NAMALWA (cell line): ENCODE results near the gene ATP6V1C2.
"Not testable (repeated sequence)": the region's sequence is repeated elsewhere in the genome, so short reads cannot be mapped to it uniquely, and the experiment has no call there.

Experiments used
- DNase-seq: peaks from one replicate; pipeline ENCODE4 v3.0.0-alpha.2; 2015; ENCODE audit warnings: low spot score

The ATP6V1C2 gene

DNA sequence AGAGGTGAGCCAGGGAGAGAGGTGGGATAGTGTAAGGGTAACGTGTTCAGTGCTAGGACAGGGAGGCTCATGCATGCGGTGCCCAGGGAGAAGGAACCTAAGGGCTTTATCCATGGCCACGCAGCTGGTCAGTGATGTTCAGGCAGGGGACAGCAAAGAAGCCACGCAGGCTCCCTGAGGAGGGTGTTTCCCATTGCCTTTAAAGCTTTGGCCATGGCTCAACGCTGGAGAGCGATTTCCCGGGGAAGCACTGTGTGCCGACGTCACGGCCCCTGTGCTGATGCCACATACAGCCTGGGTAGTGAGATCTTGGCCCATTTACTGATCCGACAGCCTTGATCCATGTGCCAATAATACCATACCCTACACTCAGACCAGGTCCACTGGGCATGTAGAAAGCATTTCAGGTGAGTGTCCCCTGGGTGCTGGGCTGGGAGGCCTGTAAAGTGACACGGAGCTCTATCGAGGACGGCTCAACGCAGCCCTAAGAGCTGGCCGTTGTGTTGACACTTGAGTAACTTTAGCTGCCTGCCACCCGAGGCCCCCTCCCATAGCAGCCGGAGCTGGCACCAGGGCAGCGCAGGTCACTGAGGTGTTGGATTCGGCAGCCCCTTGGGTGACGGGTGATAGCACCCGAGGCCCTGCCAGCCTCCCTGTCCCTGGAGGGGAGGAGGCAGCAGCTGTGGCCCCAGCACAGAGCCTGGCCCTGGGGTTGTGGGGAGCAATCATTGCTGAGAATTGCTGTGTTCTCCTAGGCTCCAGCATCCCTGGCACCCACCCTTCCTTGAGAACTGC, 49.7 kb downstream of the ATP6V1C2 start:
- DNase-seq: no peak

DNA sequence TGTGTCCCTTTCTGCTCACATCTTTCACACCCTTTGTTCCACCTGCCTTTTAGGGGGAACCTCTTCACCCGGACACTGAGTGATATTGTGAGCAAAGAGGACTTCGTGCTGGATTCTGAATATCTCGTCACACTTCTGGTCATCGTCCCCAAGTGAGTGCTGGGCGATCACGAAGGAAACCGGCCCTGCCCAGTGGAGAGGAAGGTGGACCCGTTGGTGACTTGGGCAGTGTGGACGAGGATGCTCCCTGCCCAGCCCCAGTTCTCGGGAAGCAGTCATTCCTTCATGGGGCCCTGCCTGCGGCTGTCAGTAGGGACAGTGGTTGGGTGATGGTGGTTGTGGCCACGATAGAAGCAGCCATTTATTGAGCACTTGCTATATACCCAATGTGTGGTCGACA, 50.4 kb downstream of the ATP6V1C2 start:
- DNase-seq: no peak

DNA sequence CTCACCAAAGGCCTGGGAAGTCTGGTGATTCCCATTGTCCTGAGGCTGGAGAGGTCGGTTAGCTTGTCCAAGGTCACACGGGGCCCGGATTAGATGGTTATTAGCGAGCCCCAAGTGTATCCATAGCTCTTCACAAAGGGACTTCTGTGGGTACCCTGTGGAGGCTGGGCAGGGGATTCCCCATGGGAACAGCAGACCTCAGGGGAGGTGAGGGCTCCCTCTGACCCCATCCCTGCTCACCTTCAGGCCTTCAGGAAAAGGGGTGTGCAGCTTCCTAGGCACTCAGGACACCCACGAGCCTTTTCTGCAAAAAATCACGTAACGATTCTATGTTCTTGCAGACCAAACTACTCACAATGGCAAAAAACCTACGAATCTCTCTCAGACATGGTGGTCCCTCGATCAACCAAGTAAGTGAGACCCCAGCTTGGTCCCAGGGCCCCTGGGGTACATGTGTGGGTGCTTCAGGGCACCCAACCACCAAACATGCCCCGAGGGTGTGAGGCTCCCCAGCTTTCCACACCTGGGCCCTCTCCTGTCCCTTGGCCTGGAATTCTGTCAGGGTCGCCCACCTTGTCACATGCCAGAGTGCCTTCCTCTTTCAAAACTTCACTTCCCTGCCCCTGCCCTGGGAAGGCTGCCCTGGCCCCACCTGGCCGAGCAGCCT, 50.9 kb downstream of the ATP6V1C2 start:
- DNase-seq: no peak

DNA sequence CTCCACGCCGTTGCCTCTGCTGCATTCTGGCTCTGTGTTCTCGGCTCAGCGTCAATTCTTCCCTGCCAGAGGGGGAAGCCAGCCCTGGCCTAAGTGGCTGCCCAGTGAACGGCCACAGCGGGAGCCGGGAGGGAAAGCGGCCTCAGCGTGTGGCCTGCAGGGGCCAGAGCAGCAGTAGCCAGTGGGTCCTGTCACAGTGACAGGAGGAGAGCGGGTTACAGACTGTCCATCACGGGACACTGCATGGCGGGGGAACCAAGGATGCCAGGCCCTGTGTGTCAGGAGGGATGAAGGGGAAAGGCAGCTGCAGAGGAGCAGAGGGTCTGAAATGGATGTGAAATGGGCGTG, 51.4 kb downstream of the ATP6V1C2 start:
- DNase-seq: no peak

DNA sequence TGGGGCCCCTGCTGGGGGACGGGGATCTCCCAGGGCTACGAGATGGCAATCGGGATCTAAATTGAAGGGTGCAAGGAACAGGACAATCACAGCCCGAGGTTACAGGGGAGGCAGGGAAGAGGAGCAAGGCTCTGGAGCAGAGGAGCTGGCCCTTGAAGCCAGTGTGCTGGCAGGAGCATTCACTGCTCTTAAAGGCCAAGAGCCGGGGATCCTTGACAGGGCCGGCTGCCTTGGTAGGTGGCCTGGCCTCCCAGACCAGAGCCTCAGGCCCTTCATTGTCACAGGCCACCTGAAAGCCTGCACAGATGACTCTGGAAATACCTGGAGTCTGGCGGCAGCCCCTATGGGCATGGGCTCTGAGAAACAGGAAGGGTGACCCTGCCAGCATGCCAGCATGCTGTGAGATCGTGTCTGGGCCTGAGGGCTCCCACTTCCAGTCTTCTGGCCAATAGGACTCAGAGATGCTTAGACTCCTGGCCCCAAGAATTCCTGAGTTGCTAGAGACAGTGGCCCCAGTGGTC, 52.5 kb downstream of the ATP6V1C2 start:
- DNase-seq: no peak

DNA sequence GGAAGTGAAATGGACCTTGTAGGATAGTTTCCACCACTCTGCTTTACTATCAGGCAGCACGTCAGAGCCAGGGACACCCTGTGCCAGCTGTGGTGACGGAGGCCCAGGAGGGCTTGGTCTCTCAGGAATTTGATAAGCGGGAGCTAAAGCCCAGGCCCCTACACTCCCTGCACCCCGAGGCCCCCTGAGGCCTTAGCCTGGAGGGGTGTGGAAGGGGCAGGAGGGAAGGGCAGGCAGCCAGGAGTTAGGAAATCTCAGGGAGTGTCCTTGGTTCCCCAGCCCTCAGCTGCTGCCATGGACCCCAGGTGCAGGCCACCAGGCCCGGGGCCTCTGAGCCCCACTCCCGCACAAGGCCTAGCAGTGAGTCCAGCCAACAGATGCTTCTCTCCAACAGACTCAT, 53.0 kb downstream of the ATP6V1C2 start:
- no peak for DNase-seq

DNA sequence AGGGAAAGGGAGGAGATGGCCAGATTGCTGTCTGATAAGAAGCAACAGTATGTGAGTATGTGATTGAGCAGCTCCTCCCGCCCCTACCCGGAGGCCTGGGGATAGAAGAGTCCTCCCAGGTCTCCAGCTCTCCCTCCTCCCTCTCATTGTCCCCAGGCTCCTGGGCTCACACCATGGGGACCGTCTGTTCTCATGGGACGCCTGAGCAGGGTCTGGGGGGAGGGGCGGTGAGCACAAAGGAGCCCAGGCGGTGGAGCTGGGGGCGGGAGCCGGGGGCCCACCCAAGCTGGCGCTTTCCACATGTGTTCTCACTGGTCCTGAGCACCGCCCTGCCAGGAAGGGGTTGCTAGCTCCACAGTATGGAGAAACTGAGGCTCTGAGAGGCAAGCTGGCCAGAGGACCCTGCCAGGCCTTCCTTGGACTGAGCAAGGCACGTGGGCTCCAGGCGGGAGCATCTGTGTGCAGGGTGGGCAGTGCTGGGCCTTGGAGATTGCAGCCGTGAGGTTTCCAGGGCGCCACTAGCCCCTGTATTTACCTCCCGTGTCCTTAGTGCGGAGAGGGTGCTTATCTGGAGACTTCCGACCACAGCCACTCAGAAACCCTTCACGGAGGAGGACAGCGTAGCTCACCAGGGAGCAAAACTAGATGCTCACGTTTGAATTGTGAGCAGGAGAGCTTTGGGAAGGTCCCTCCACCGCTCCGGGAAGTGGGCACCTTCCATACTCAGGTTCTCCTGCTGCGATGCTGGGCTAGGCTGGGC, 53.8 kb downstream of the ATP6V1C2 start:
- no peak for DNase-seq

DNA sequence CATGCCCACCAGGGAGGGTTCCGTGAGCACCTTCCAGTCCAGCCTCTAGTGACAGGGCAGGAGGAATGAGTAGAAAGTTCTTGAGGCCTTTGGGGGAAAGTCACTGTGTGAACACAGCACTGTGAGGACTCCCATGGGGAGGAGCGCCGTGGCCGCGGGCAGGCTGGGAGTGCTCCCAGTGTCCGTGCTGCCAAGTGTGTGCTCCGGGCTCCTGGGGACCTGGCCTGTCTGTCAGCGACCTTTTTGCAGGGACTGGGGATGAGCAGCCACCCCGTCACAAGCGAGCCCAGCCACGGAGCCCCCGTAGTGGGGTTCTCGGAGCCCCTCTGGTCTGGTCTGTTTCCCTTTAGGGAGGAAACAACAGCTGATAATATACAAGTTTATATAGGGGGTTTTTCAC, 54.4 kb downstream of the ATP6V1C2 start:
- DNase-seq: no peak

DNA sequence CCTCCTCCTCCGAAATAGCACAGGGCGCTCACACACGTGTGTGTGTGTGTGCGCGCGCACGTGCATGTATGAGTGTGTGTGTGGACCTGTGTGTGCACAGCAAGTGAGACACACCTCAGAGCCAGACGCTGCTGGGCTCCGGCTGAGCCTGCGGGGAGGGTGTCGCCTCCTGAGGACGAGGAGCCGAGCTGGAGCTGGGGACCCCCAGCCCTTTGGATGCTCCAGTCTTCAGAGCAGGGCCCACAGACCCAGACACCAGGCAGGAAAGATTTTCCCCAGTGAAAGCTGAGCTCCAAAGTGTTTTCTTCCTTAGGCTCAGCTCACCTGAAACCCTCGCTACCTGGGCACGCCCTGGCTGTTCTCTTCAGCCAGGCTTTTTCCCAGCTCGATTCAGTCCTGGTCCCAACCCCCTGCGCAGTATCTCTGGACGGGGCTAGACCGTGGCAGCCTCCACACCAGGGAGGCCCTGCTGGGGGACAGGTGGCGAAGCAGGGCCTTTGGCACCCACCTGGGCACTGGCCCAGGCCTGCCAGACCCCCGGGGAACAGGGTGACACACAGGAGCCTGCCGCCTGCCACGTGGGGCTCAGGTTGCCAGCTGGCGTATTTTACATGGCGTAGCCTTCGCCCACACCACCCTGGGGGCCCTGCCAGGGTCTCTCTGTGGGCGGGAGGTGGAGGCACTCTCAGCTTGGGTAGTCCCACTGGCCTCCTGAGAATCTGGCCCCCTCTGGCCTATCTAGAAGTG, 55.0 kb downstream of the ATP6V1C2 start:
- DNase-seq: no peak

DNA sequence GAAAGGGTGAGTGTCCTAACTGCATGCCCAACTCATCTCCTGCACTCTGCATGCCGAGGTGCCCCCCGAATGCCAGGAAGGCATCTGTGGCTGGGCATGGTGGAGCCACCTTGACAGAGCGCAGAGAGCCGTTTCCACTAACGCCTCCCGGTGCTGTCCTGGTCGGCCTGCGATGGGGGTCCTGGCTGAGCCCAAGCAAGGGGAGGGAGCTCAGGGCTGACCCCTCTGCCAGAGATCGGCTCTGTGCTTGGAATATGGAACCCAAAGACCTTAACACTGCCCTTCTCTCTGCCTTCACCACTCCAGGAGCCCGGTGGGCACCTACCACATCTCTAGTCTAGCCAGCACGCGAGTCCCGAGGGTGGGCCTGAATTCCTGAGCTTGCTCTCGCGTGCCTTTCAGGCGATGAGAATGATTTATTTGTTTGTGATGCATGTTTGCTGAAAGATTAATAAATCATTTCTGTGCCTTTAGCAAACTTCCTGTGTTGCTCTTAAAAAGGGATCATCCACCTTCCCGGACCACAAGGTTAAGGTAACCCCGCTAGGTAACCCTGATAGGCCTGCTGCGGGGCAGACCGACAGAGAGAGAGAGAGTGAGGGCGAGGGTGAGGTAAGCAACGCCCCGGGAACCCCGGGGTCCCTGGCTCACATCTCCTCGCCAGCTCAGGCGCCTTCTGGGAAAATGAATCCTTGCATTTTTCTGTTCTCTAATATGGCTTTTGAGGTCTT, 55.8 kb downstream of the ATP6V1C2 start:
- DNase-seq: no peak

DNA sequence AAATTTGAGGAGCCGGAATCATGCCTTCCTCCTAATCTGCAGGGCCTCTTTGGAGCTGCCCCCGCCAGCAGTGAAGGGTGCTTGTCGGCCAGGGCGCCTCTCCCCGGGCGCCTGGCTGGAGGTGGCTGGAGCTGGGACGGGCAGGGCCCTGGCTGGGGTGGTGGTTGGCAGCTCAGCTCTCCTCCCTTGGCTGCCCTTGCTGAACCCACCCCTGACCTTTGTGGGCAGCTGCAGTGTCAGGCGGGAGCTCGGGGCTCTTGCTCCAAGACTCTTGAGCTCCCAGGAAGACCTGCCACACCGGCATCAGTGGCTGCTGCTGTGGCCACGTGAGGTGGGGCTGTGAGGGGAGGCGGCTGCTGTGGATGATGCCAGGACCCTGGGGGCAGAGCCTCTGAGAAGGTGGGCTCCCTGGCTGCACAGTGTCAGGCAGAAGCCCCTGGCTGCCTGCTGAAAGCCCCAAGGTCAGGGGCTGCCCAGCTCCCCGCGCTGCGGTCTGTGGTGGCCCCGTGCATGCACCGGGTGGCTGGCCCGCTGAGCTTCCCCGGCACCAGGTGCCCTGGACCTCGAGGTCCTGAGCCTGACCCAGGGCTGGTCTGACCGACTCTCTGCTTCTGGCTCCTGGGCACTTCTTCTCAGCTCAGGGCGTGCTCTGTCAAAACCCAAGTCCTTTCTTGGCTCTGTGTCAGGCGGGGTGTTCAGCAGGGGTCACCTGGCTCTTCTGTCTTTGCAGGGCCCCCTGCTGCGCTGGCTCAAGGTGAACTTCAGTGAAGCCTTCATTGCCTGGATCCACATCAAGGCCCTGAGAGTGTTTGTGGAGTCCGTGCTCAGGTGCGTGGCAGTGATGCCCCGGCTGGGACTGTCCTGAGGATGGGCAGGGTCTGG, 56.7 kb downstream of the ATP6V1C2 start:
- DNase-seq: no peak

DNA sequence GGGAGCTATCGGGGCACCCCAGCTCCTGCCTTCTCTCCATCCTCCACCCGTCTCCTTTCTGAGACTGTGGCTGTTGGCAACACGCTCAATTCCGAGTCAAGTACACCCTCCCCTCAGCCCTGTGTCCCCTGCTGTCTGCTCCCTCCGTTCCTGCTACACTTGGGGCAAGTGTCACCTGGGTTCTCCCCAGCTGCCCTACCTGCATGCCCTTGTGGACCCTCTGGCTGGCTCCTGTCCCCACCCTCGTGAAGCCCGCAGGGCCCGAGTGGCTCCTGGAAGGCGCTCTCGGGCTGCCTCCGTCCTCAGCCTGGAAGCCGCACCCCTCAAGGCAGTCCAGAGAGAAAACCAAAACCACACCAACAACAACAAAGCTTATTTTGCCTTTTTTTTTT, 57.3 kb downstream of the ATP6V1C2 start:
- no peak for DNase-seq

DNA sequence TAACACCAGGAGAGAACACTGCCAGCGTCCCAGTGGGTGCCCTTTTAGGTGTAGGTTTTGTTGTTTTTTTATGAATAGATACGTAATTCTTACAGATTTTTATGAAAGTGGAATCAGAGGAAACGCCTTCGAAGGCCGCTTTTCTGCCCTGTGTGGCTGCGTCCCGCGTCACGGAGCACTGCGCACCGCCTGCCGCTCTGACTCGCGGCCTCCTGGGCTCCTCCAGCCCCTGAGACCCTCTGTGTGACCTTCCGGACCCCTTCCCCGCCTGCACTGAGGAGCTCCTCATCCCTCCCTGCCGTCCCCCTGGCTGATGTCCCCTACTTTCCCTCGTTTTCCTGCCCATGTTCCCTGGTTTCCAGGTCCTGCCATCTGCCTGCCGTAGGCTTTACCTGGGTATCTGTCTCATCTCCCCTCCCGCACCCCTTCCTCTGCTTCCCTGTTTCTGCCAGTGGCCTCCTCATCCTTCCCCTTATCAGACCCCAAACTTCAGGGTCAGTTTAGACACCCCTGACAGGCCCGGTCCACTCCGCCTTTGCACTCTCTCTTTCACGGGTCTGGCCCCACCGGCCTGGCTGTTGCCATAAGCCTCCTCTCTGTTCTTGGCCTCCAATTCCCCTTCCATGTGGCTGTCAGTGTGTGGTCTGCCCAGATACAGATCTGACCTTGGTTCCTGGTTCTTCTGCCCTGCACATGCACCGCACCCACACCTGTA, 58.5 kb downstream of the ATP6V1C2 start:
- DNase-seq: no peak

DNA sequence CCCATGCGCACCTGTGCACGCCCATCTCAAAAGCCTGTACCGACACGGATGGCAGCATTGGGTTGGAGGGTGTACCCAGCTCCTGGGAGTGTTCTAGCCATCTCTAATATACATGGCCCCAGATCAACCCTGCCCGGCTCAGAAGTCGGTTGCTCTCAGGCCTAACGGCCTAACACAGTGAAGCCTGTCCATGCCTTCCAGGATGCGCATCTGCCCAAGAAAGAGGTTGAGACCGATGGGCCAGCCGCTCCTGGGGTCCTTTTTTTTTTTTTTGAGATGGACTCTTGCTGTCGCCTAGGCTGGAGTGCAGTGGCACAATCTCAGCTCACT, 59.0 kb downstream of the ATP6V1C2 start:
- DNase-seq: no peak

DNA sequence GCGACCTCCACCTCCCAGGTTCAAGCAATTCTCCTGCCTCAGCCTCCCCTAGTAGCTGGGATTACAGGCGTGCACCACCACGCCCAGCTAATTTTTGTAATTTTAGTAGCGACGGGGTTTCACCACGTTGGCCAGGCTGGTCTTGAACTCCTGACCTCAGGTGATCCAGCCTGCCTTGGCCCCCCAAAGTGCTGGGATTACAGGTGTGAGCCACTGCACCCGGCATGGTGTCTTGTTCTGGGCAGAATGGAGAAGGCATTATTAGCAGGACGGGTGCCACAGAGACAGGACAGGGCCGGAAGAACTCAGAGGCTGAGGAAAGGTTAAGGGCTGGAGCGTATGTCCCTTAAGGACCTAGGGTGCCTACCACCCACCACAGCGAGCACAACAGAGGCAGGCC, 59.4 kb downstream of the ATP6V1C2 start:
- DNase-seq: not testable (repeated sequence)

DNA sequence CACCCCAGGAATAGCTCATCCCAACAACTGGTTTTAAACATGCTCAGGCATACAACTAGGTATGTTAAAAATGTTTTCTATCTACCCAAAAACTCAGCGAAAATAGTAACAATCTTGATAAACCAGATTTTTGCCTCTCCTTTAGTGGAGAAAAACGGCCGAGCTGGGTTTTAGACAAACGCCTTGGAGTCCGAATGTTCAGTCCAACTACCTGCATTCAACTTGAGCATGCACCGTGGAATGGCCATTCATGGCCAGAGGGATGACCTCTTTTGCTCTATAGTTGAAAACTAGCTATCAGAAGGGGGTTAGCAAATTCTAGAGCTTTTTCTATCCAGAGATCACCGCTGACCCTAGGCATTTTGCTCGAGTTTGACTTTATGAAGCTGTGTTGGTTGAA, 60.3 kb downstream of the ATP6V1C2 start:
- no peak for DNase-seq

DNA sequence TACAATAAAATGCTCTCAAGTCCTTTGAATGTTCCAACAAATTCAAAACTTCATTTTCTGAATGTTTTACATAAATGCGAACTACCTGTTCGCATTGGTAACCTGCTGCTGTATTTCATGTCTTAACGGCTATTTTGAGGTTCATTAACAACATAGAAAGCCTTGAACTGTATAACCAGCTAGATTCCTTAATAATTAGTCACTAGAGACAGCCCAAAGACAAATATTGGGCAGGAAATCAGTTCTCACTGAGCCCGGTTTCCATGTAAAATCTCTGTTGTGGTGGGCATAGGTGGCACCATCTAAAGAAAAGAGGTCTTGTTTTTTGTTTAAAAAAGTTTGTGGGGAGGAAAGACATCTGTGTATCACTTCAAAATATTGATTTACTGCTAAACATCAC, 62.0 kb downstream of the ATP6V1C2 start:
- no peak for DNase-seq

DNA sequence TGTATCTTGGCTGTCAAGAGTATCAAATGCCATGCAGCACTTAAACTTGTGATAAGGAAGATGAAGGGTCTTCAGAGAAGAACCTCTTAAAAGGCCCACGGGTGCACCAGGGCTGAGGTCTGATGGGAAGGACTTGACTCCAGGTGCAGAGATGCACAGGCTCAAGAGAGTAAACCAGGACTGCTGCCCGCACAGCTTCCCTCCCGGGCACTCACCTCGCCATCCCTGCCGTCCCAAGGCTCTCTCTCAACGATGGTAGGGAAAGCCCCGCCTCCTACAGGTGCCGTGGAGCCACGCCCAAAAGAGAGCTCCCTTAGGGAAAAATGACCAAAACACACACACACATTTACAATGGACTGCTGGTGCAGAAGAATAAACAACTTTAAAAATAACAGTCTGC, 63.3 kb downstream of the ATP6V1C2 start:
- no peak for DNase-seq

DNA sequence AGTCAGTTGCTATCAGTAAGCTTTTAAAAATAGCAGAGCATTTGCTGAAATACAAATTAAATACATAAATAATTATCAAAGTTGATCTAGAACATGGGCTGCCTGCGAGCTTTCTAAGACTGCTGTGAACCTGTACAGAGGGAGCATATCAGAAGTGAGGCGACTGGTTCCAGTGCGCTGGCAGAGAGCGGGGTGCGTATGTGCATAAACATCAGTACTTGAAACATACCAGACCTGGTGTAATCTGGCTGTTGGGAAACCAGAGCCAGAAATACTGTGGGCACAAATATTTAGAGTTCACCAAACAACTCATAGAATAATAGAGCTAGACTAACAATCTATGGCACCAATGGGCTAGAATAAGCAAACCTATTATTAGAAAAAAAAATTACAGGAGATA, 63.8 kb downstream of the ATP6V1C2 start:
- DNase-seq: no peak
